IMR-90 (cell line): ENCODE results near the gene CKAP2L. TPM values are rescaled to one million over a fixed set of nuclear protein-coding genes. Genes with fewer than 3 reads are reported as not detected.

Source experiments
- ATAC-seq: fragments of 200-7000 bp; cut with Tn5 transposase; 2 replicates; pipeline ENCODE4 v1.9.1; 2020; ENCODE audit warnings: low read depth, mild to moderate bottlenecking, moderate library complexity
- BruUV-seq: library from RNA; stranded (reverse); fragments of 400-500 nt; replicated peaks from 2 replicates; lab custom pipeline; 2021; lab: Mats Ljungman, UMichigan
- CTCF ChIA-PET: fragments of 300-600 bp; formaldehyde crosslinking; extraction: SDS; loops from one replicate; lab custom pipeline; 2021; ENCODE audit warnings: antibody characterized with exemption; lab: Yijun Ruan, JAX
- POLR2A ChIA-PET: fragments of 300-600 bp; sonication (Branson Sonifier 250); formaldehyde crosslinking; loops from one replicate; lab custom pipeline; 2022; ENCODE audit warnings: antibody characterized with exemption; ENCODE audit not compliant: unreplicated experiment; lab: Charles Lee
- DNase-seq: peaks from one replicate; pipeline ENCODE4 v3.0.0; 2013
- H2AFZ ChIP-seq: replicated peaks from 2 replicates; pipeline ENCODE3; 2013; ENCODE audit warnings: low read length, mild to moderate bottlenecking; ENCODE audit not compliant: poor library complexity
- H2AK5ac ChIP-seq: 2 replicates; pipeline ENCODE4 v1.6.1; 2013; ENCODE audit warnings: low read depth, low read length, inconsistent platforms
- H2AK9ac ChIP-seq: replicated peaks from 2 replicates; pipeline ENCODE3; 2013; ENCODE audit warnings: mild to moderate bottlenecking, low read depth, low read length, moderate library complexity; ENCODE audit not compliant: poor library complexity
- H2BK120ac ChIP-seq: 2 replicates; pipeline ENCODE4 v1.6.1; 2013; ENCODE audit warnings: low read depth, low read length, inconsistent platforms
- H2BK15ac ChIP-seq: 3 replicates; pipeline ENCODE4 v1.6.1; 2013; ENCODE audit warnings: low read depth, low read length, inconsistent platforms
- H2BK20ac ChIP-seq: 2 replicates; pipeline ENCODE4 v1.6.1; 2013; ENCODE audit warnings: low read depth, mild to moderate bottlenecking, inconsistent platforms, low read length, moderate library complexity
- H2BK5ac ChIP-seq: 2 replicates; pipeline ENCODE4 v1.6.1; 2013; ENCODE audit warnings: mild to moderate bottlenecking, low read depth, low read length, inconsistent platforms; ENCODE audit not compliant: poor library complexity, severe bottlenecking
- H3K14ac ChIP-seq: replicated peaks from 2 replicates; pipeline ENCODE4 v1.6.1; 2013; ENCODE audit warnings: low read depth, low read length, inconsistent platforms
- H3K18ac ChIP-seq: 2 replicates; pipeline ENCODE4 v1.6.1; 2013; ENCODE audit warnings: low read depth, low read length, control low read depth
- H3K23ac ChIP-seq: 2 replicates; pipeline ENCODE4 v1.6.1; 2013; ENCODE audit warnings: low read depth, low read length, inconsistent platforms
- H3K27ac ChIP-seq: 2 replicates; pipeline ENCODE4 v1.5.1; 2013; ENCODE audit warnings: mild to moderate bottlenecking, control low read depth, low read length; ENCODE audit not compliant: insufficient read depth
- H3K27me3 ChIP-seq: 2 replicates; pipeline ENCODE4 v1.6.1; 2013; ENCODE audit warnings: low read length; ENCODE audit not compliant: control insufficient read depth, insufficient read depth
- H3K36me3 ChIP-seq: 2 replicates; pipeline ENCODE4 v1.6.1; 2013; ENCODE audit warnings: low read length, mixed read lengths; ENCODE audit not compliant: control insufficient read depth, insufficient read depth
- H3K4ac ChIP-seq: 2 replicates; pipeline ENCODE4 v1.6.1; 2013; ENCODE audit warnings: low read depth, low read length, inconsistent platforms
- H3K4me1 ChIP-seq: 2 replicates; pipeline ENCODE4 v1.6.1; 2013; ENCODE audit warnings: low read length, mixed read lengths; ENCODE audit not compliant: control insufficient read depth, insufficient read depth
- H3K4me2 ChIP-seq: 2 replicates; pipeline ENCODE4 v1.6.1; 2013; ENCODE audit warnings: low read depth, mild to moderate bottlenecking, control low read depth, low read length, moderate library complexity
- H3K4me3 ChIP-seq: 2 replicates; pipeline ENCODE4 v1.5.1; 2013; ENCODE audit warnings: low read depth, mild to moderate bottlenecking, control low read depth, low read length, moderate library complexity; ENCODE audit not compliant: insufficient read depth
- H3K56ac ChIP-seq: 2 replicates; pipeline ENCODE4 v1.6.1; 2013; ENCODE audit warnings: low read length, inconsistent platforms; ENCODE audit not compliant: insufficient read depth; ENCODE audit errors: extremely low read depth
- H3K79me1 ChIP-seq, 2 experiments: 2 replicates each; pipeline ENCODE4 v1.6.1; 2013; ENCODE audit warnings: low read length in 2 of 2, inconsistent platforms in 1 of 2, low read depth in 1 of 2
- H3K9ac ChIP-seq: 2 replicates; pipeline ENCODE4 v1.6.1; 2013; ENCODE audit warnings: low read depth, low read length, control low read depth
- H3K9me1 ChIP-seq: 2 replicates; pipeline ENCODE4 v1.6.1; 2013; ENCODE audit warnings: low read length, inconsistent platforms; ENCODE audit not compliant: insufficient read depth
- H3K9me3 ChIP-seq: 2 replicates; pipeline ENCODE4 v1.6.1; 2013; ENCODE audit warnings: low read length; ENCODE audit not compliant: control insufficient read depth, insufficient read depth
- H4K20me1 ChIP-seq: 2 replicates; pipeline ENCODE4 v1.6.1; 2013; ENCODE audit warnings: low read length, inconsistent platforms; ENCODE audit not compliant: insufficient read depth
- H4K5ac ChIP-seq: 2 replicates; pipeline ENCODE4 v1.6.1; 2013; ENCODE audit warnings: mild to moderate bottlenecking, low read depth, low read length, control low read depth
- H4K8ac ChIP-seq, 2 experiments: 2 replicates each; pipeline ENCODE4 v1.6.1; 2013; ENCODE audit warnings: low read depth in 2 of 2, low read length in 2 of 2, control low read depth in 1 of 2, inconsistent platforms in 1 of 2
- H4K91ac ChIP-seq: 2 replicates; pipeline ENCODE4 v1.6.1; 2013; ENCODE audit warnings: low read depth, low read length, inconsistent platforms; ENCODE audit not compliant: insufficient read depth
- CTCF ChIP-seq: conservative IDR thresholded peaks from 2 replicates; pipeline ENCODE4 v1.5.1; 2012; ENCODE audit warnings: mild to moderate bottlenecking, low read depth, low read length, improper control_type of control experiment
- FOS ChIP-seq: fragments of 150-350 bp; IDR thresholded peaks from 2 replicates; pipeline ENCODE4 v1.6.1; 2016; ENCODE audit warnings: low read depth, low read length
- MAFK ChIP-seq: IDR thresholded peaks from 2 replicates; pipeline ENCODE4 v1.6.1; 2012; ENCODE audit warnings: low read depth, low read length, improper control_type of control experiment
- MAZ ChIP-seq: IDR thresholded peaks from 2 replicates; pipeline ENCODE4 v1.6.1; 2012; ENCODE audit warnings: low read depth, mild to moderate bottlenecking, low read length, improper control_type of control experiment, moderate library complexity, borderline replicate concordance
- RAD21 ChIP-seq: IDR thresholded peaks from 2 replicates; pipeline ENCODE4 v1.6.1; 2012; ENCODE audit warnings: low read length, improper control_type of control experiment
- USF2 ChIP-seq: fragments of 150-350 bp; IDR thresholded peaks from 2 replicates; pipeline ENCODE4 v1.6.1; 2017; ENCODE audit warnings: mild to moderate bottlenecking, antibody characterized with exemption, low read length, low read depth
- WGBS, 2 experiments: methylation state at CpG; one replicate each; pipeline versions ENCODE4 v1.1.5 to v1.1.7; 2013; ENCODE audit warnings: missing lambda C conversion rate in 2 of 2; ENCODE audit not compliant: insufficient read length in 1 of 2; ENCODE audit errors: extremely low coverage in 2 of 2; 5-methylcytosine and 5-hydroxymethylcytosine counted together
- dilution Hi-C: fragments of 300-500 bp; cut with HindIII; formaldehyde crosslinking; loops from one replicate; pipeline ENCODE4 v1.14.3; 2018; ENCODE audit warnings: low sequenced_read_pairs; ENCODE audit not compliant: unreplicated experiment
- in situ Hi-C: fragments of 300-500 bp; cut with MboI; formaldehyde crosslinking; loops from 3 replicates; pipeline ENCODE4 v1.14.3; 2019; ENCODE audit warnings: low sequenced_read_pairs, inconsistent platforms, mixed read lengths
- intact Hi-C: fragments of 100-400 bp; cut with micrococcal nuclease; formaldehyde crosslinking; loops from 2 replicates; pipeline ENCODE4 v1.10.0; 2022
- polyA plus RNA-seq, 3 experiments: library from polyadenylated mRNA; depleted of rRNA; stranded (reverse); fragments of >200 nt; gene quantifications; 2 replicates each; pipeline ENCODE4 v1.2.3, GENCODE V29; 2012; ENCODE audit warnings: low replicate concordance in 1 of 3
- total RNA-seq: library from RNA; depleted of rRNA; stranded (reverse); fragments of >200 nt; gene quantifications from 2 replicates; pipeline ENCODE4 v1.2.3, GENCODE V29; 2012

CKAP2L gene
- total and polyA plus RNA-seq, 2 of the 4 experiments (the other 2 are of a cell fraction): 6.4 to 9.9 TPM

GRCh38 chr2:112712465-112712864, 51.9 kb downstream of the CKAP2L start:
- Histone ChIP-seq H3K27ac (no peak overlapping the region), H3K18ac (no peak overlapping the region), H2AFZ (no peak overlapping the region), H3K9me1 (peaks cover 7% of the 10 kb centered on the region), H3K4me2 (no peak overlapping the region), H3K9me3 (no peaks in the 10 kb centered on the region), H2BK20ac (no peak overlapping the region), H3K79me1 (no peaks in the 10 kb centered on the region), H3K4me1 (peaks cover 8% of the 10 kb centered on the region), H2BK15ac (no peak overlapping the region; the same call in 2 of the 3 replicates), H3K4me3 (no peak overlapping the region), H3K4ac (no peak overlapping the region), H2AK5ac (0 out of 2 replicates have a peak overlapping the region, but pooled peaks have one; percentile 1), H4K91ac (no peak overlapping the region), H2AK9ac (no peak overlapping the region), H3K27me3 (peaks cover 3% of the 10 kb centered on the region; the same call in 1 of the 2 replicates), H3K23ac (no peak overlapping the region), H2BK120ac (peak overlapping the region; percentile 22; the same call in 1 of the 2 replicates), H3K9ac (no peak overlapping the region), H3K14ac (peak overlapping the region; percentile 1; the same call in 1 of the 2 replicates), H4K20me1 (no peaks in the 10 kb centered on the region), H4K5ac (no peak overlapping the region), H3K36me3 (no peaks in the 10 kb centered on the region), H4K8ac (no peak overlapping the region), H2BK5ac (no peak overlapping the region), H3K56ac (no peak overlapping the region)
- ChIA-PET POLR2A (no interaction called here), CTCF (no interaction called here)
- WGBS, 2 experiments: 100% methylated on average over 1 of the region's 3 CpGs; no CpG with 5 or more reads in 1 of the 2 experiments
- no peak for TF ChIP-seq CTCF
- TF ChIP-seq MAFK: no peak
- TF ChIP-seq FOS: no peak
- no peak for TF ChIP-seq MAZ
- TF ChIP-seq RAD21: no peak
- TF ChIP-seq USF2: no peak
- dilution Hi-C loops: no loop called here
- in situ Hi-C loops: no loop called here
- BruUV-seq: no TSS peak
- ATAC-seq (no peak), DNase-seq (no peak)
- intact Hi-C loops: no loop called here
